Occipital lobe (tissue), 2 donors: ENCODE results near the gene RNF150. TPM values are rescaled to one million over a fixed set of nuclear protein-coding genes. Genes with fewer than 3 reads are reported as not detected.
A peak's percentile ranks its signal among the peaks of the same experiment; 100 is the strongest.

ENCODE experiments used
- DNase-seq: peaks from one replicate; lab custom pipeline; 2025; lab: John Stamatoyannopoulos, UW
- total RNA-seq: library from RNA; depleted of rRNA; stranded (reverse); fragments of >200 nt; gene quantifications from one replicate; pipeline ENCODE4 v1.2.3, GENCODE V29; 2014

Gene RNF150
- total RNA-seq, 1 donor from 2014 or later = 34.5 TPM

GRCh38 chr4:140982613-140983340, 150.5 kb downstream of the RNF150 start:
- no peak for DNase-seq

GRCh38 chr4:140980426-140981200, 152.7 kb downstream of the RNF150 start:
- DNase-seq = no peak

GRCh38 chr4:140976768-140977167, 156.5 kb downstream of the RNF150 start:
- DNase-seq = no peak

- DNase-seq = no peak
Measured at GRCh38 chr4:140971077-140971792, 162.0 kb downstream of the RNF150 start.

- no peak for DNase-seq
Measured at GRCh38 chr4:140969296-140969695, 164.0 kb downstream of the RNF150 start.

GRCh38 chr4:140968371-140968770, 164.9 kb downstream of the RNF150 start:
- no peak for DNase-seq

- no peak for DNase-seq
Measured at GRCh38 chr4:140963883-140964282, 169.4 kb downstream of the RNF150 start.

GRCh38 chr4:140955641-140956040, 177.6 kb downstream of the RNF150 start:
- no peak for DNase-seq

GRCh38 chr4:140952717-140953116, 180.6 kb downstream of the RNF150 start:
- DNase-seq = no peak

- DNase-seq = no peak
Measured at GRCh38 chr4:140947506-140947905, 185.8 kb downstream of the RNF150 start.

- DNase-seq = no peak
Measured at GRCh38 chr4:140945106-140945505, 188.2 kb downstream of the RNF150 start.

- no peak for DNase-seq
Measured at GRCh38 chr4:140944572-140944971, 188.7 kb downstream of the RNF150 start.

GRCh38 chr4:140944199-140944515, 189.1 kb downstream of the RNF150 start:
- no peak for DNase-seq

GRCh38 chr4:140943486-140944198, 189.6 kb downstream of the RNF150 start:
- DNase-seq = no peak

- DNase-seq = no peak
Measured at GRCh38 chr4:140940589-140940988, 192.7 kb downstream of the RNF150 start.

- DNase-seq = no peak
Measured at GRCh38 chr4:140937866-140938265, 195.4 kb downstream of the RNF150 start.

- DNase-seq = no peak
Measured at GRCh38 chr4:140935254-140935653, 198.0 kb downstream of the RNF150 start.

- no peak for DNase-seq
Measured at GRCh38 chr4:140932501-140933045, 200.7 kb downstream of the RNF150 start.

- DNase-seq = no peak
Measured at GRCh38 chr4:140931911-140932310, 201.4 kb downstream of the RNF150 start.

GRCh38 chr4:140930557-140930956, 202.7 kb downstream of the RNF150 start:
- DNase-seq = peak; percentile 53

GRCh38 chr4:140930011-140930410, 203.3 kb downstream of the RNF150 start:
- no peak for DNase-seq
